ENCODE measurements around the gene LILRB5.
"Not testable (repeated sequence)": the region's sequence is repeated elsewhere in the genome, so short reads cannot be mapped to it uniquely, and the experiment has no call there.

LILRB5 gene

DNA sequence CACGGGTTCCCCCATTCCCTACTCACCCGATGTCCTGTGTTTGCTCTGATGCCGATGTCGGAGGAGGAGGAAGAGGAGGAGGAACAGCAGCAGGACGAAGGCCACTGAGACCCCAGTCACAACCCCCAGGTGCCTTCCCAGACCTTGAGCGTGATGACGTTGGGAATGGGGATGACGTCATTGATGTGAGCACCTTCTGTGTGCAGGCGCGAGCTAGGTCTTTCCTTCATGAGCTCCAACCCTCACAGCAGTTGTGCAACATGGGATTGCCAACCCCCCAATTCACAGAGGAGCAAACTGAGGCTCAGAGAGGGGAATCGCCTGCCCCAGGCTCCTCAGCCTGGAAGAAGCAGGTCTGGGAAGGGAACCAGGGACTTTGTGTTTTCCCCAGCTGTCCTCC, 4.2 kb downstream of the LILRB5 start:
- TF ChIP-seq, protein P1, sequence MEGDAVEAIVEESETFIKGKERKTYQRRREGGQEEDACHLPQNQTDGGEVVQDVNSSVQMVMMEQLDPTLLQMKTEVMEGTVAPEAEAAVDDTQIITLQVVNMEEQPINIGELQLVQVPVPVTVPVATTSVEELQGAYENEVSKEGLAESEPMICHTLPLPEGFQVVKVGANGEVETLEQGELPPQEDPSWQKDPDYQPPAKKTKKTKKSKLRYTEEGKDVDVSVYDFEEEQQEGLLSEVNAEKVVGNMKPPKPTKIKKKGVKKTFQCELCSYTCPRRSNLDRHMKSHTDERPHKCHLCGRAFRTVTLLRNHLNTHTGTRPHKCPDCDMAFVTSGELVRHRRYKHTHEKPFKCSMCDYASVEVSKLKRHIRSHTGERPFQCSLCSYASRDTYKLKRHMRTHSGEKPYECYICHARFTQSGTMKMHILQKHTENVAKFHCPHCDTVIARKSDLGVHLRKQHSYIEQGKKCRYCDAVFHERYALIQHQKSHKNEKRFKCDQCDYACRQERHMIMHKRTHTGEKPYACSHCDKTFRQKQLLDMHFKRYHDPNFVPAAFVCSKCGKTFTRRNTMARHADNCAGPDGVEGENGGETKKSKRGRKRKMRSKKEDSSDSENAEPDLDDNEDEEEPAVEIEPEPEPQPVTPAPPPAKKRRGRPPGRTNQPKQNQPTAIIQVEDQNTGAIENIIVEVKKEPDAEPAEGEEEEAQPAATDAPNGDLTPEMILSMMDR (IDR thresholded peaks at IDR 0.05; ENCODE audit: unreplicated experiment in 3 of 3) = no peak
- Mint-ChIP-seq H3K4me3 (no peak overlapping the region), H3K9me3 (no peaks in the 10 kb centered on the region), H3K27me3 (ENCODE audit: low read depth) (peaks cover 6% of the 10 kb centered on the region), H3K36me3 (ENCODE audit: low read depth) (no peaks in the 10 kb centered on the region), H3K4me1 (peaks cover 11% of the 10 kb centered on the region), H3K27ac (peak overlapping the region in 1 of 3 experiments; percentile 46)

DNA sequence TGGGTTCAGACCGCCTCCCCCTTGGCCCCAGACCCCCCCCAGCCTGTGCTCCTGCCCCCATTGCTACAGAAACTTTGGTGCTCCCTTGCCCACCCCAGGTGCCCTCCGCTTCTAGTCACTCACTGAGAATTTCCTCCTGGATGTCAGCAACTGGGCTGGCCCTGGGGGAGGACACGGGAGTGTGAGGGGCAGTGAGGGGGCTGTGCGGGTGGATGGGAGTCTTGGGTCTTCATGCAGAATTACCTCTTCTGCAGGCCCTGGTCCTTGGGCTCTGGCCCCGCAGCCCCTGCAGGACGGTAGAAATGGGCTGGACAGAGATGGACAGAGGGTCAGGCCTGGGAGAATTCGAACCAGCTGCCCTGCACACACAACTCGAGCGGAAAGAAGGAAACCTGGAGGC, 4.8 kb downstream of the LILRB5 start:
- TF ChIP-seq, protein P1 (IDR thresholded peaks at IDR 0.05; ENCODE audit: unreplicated experiment in 3 of 3) = no peak
- Mint-ChIP-seq H3K36me3 (ENCODE audit: low read depth) (no peaks in the 10 kb centered on the region), H3K4me1 (peaks cover 14% of the 10 kb centered on the region), H3K4me3 (no peak overlapping the region), H3K27me3 (ENCODE audit: low read depth) (peaks cover 6% of the 10 kb centered on the region), H3K9me3 (no peaks in the 10 kb centered on the region), H3K27ac (peak overlapping the region in 1 of 3 experiments; percentile 46)

DNA sequence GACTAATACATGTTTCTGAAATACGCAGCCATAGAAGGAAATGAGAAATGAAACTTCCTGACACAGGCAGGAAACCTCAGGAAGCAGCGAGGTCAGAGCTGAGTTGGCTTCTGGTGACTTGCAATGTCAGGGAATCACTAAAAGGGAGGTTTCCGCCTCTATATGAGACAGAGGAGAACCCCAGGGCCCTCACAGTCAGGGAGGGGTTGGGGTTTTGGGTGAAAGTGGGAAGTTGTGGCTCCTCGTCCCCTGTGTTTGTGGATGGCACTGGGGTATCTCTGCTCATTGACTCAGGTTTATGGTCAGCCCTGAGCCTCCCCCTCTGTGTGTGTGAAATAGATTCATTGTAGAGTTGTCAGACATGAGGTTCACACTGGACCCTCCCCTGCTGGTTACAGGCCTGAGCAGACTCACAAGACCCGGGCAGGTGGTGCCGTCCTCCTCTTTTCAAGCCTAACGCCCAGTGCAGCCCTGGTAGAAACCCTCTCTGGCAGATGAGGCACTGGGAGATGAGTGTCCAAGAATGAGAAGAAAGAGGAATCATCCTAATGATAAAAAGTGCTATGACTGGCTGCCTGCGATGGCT, 9.0 kb downstream of the LILRB5 start:
- Mint-ChIP-seq H3K9me3 (no peaks in the 10 kb centered on the region), H3K27me3 (ENCODE audit: low read depth) (peaks cover 12% of the 10 kb centered on the region), H3K27ac (peak overlapping the region; percentile 88 to 92 (median 89)), H3K4me3 (no peak overlapping the region), H3K4me1 (peaks cover 18% of the 10 kb centered on the region), H3K36me3 (ENCODE audit: low read depth) (no peaks in the 10 kb centered on the region)
- TF ChIP-seq, protein P1 (IDR thresholded peaks at IDR 0.05; ENCODE audit: unreplicated experiment in 3 of 3) = no peak

DNA sequence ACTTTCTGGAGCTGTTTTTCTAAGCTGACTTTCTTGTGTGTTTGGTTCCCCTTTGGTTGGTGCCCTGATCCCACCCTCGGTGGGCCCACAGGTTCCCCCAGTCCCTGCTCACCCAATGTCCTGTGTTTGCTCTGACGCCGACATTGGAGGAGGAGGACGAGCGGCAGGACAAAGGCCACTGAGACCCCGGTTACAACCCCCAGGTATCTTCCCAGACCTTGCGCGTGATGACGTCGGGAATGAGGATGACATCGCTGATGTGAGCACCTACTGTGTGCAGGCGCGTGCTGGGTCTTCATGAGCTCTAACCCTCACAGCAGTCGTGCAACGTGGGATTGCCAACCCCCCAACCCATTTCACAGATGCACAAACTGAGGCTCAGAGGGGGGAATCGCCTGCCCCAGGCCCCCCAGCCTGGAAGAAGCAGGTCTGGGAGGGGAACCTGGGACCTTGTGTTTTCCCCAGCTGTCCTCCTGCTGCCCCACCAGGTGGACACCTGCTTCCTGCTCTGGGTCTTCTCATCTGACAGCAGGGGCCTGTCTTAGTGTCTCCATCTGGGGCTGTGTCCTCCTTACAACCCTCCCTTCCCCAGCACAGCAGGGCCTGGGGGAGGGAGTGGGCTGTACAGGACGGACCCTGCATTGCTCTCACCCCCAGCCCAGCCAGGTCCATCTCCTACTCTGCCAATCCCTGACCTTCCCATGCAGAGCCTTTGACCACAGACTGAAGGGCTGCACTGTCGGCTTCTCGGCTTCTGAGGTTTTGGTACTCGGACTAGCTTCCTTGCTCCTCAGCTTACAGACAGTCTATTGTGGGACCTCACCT, 9.8 kb downstream of the LILRB5 start:
- TF ChIP-seq, protein P1 (IDR thresholded peaks at IDR 0.05; ENCODE audit: unreplicated experiment in 3 of 3) = no peak
- Mint-ChIP-seq H3K27me3 (ENCODE audit: low read depth) (peaks cover 12% of the 10 kb centered on the region), H3K27ac (peak overlapping the region; percentile 88 to 92 (median 89)), H3K4me3 (no peak overlapping the region), H3K36me3 (ENCODE audit: low read depth) (no peaks in the 10 kb centered on the region), H3K9me3 (no peaks in the 10 kb centered on the region), H3K4me1 (peaks cover 18% of the 10 kb centered on the region)

DNA sequence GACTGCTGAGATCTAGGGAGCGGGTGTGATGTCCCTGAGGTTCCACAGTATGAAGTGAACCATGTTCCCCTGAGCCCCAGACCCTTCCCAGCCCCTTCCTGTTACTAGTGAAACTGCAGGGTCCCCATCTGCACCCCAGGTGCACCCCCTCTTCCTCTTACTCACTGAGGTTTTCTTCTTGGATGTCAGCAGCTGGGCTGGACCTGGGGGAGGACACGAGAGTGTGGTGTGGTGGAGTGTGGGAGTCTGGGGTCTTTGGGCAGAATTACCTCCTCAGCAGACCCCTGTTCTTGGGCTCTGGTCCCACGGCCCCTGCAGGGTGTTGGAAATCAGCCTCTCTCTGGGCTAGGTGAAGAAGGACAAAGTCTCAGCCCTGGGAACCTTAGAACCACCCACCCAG, 11.1 kb downstream of the LILRB5 start:
- peaks cover 18% of the 10 kb centered on the region for H3K4me1 Mint-ChIP-seq

DNA sequence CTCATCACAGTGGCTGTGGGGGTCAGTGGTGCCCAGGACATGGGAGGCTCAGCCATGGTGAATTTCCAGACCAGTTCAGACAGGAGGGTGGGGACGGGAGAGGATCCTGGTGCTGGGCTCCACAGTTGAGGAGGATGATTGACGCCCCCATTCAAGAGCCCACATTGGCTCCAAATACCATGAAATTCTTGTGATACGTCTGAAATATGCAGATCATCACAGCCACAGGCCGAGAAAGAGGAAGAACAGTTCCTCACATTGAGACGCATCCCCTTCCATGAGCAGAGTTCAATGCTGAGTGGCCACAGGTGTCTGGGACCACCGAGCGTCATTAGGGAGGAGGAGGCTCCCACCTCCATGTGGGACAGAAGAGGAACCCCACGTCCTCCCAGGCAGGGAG, 13.3 kb downstream of the LILRB5 start:
- H3K4me3 Mint-ChIP-seq; H3K4me1 Mint-ChIP-seq; H3K36me3 Mint-ChIP-seq (ENCODE audit: low read depth); H3K27me3 Mint-ChIP-seq (ENCODE audit: low read depth); H3K9me3 Mint-ChIP-seq: not testable (repeated sequence)
- peak overlapping the region in 1 of 3 experiments; percentile 41 for H3K27ac Mint-ChIP-seq

More for the DNA sequence above, 11.1 kb downstream of the LILRB5 start:
- no peaks in the 10 kb centered on the region for H3K36me3 Mint-ChIP-seq (ENCODE audit: low read depth)
- no peaks in the 10 kb centered on the region for H3K9me3 Mint-ChIP-seq
- no peak overlapping the region for H3K4me3 Mint-ChIP-seq
- no peak overlapping the region for H3K27ac Mint-ChIP-seq
- peaks cover 12% of the 10 kb centered on the region for H3K27me3 Mint-ChIP-seq (ENCODE audit: low read depth)
- TF ChIP-seq, protein P1 (IDR thresholded peaks at IDR 0.05; ENCODE audit: unreplicated experiment in 3 of 3) = no peak

DNA sequence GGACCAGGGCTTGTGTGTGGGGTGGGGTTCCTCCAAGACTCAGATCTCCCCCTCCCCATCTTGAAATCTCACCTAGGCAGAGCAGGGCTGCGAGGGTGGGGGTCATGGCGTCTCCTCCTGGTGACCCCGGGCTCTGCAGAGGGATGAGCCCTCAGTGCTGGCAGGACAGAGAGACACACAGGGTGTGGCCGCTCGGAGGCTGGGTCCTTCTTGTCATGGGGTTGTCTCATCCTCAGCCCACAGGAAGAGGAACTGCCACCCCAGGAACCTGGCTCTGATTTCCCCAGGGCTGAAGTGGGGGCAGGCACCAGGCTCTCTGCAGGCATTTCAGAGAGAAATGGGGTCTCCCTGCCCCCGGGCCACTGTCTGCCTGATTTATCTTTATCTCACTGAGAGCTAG, 14.4 kb downstream of the LILRB5 start, which contains the start of gene LILRA6:
LILRA6 (minus strand) TSS at position 145 of the 400 bp plus-strand sequence.
- H3K27me3 Mint-ChIP-seq (ENCODE audit: low read depth); H3K9me3 Mint-ChIP-seq; H3K36me3 Mint-ChIP-seq (ENCODE audit: low read depth); H3K4me1 Mint-ChIP-seq; H3K4me3 Mint-ChIP-seq: not testable (repeated sequence)
- peak within 1 kb of the TSS in 1 of 3 experiments; percentile 41 for H3K27ac Mint-ChIP-seq

DNA sequence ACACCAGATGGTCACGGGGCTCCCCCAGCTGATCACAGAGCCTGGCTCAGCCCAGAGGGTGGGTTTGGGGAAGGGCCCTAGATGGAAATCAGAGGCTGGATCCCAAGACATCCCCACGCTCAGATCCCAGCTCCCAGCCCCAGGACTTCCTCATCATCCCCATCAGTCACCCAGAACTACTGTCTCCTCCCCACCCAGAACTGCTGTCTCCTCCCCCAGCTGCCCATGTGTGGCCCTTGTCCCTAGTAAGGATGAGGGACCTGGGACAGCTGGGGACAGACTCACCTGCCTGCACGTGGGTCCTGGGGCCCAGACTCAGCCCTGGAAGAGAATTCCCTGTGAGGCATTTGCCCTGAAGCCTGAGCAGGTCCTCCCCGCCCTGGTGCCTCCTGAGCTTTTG, 14.8 kb downstream of the LILRB5 start:
- not testable (repeated sequence) for H3K4me3 Mint-ChIP-seq; H3K9me3 Mint-ChIP-seq; H3K4me1 Mint-ChIP-seq; H3K36me3 Mint-ChIP-seq (ENCODE audit: low read depth); H3K27ac Mint-ChIP-seq; H3K27me3 Mint-ChIP-seq (ENCODE audit: low read depth)
